K562 (cell line): ENCODE measurements around the gene SAXO1. TPM values are rescaled to one million over a fixed set of nuclear protein-coding genes. Genes with fewer than 3 reads are reported as not detected.

Source experiments
- ATAC-seq: fragments of 200-7000 bp; cut with Tn5 transposase; 3 replicates; pipeline ENCODE4 v1.9.1; 2020; ENCODE audit warnings: moderate library complexity
- BruUV-seq: library from RNA; stranded (reverse); fragments of 400-500 nt; replicated peaks from 2 replicates; lab custom pipeline; 2021; lab: Mats Ljungman, UMichigan
- CTCF ChIA-PET: fragments of 300-600 bp; formaldehyde crosslinking; extraction: SDS; loops from one replicate; lab custom pipeline; 2021; ENCODE audit warnings: low intra/inter-chr PET ratio; lab: Yijun Ruan, JAX
- POLR2A ChIA-PET: fragments of 300-600, 350-650 bp; sonication (Branson Sonifier 250); formaldehyde crosslinking; extraction: SDS; loops from one replicate; lab custom pipeline; 2021; ENCODE audit warnings: antibody characterized with exemption, inconsistent platforms; lab: Yijun Ruan, JAX
- DNase-seq, 4 experiments: peaks; one replicate each; pipeline versions ENCODE4 v3.0.0 to v3.0.0-alpha.2; 2011 to 2018; ENCODE audit warnings: low spot score in 3 of 4, mixed read lengths in 3 of 4; ENCODE audit errors: extremely low read depth in 1 of 4
- FAIRE-seq: peaks from 2 replicates; lab custom pipeline; 2011; peaks lifted over from hg19 to GRCh38; lab: Jason Lieb, UNC
- H2AFZ ChIP-seq: 2 replicates; pipeline ENCODE4 v1.6.0; 2011; ENCODE audit warnings: low read depth, low read length, control low read depth, inconsistent platforms
- H3K27ac ChIP-seq: fragments of 200-600 bp; 3 replicates; pipeline ENCODE4 v1.8.0; 2011; ENCODE audit warnings: low read depth, mild to moderate bottlenecking, control low read depth, inconsistent platforms, low read length, moderate library complexity, mixed read lengths; ENCODE audit errors: extremely low read depth
- H3K27me3 ChIP-seq, 2 experiments: fragments of 300-600 bp in 1 of 2; 2 replicates in 1 of 2; 3 replicates in 1 of 2; pipeline versions ENCODE4 v1.6.0 to v1.8.0; 2011; ENCODE audit warnings: inconsistent platforms in 2 of 2, low read length in 2 of 2, mild to moderate bottlenecking in 1 of 2, mixed read lengths in 1 of 2, moderate library complexity in 1 of 2; ENCODE audit not compliant: control insufficient read depth in 2 of 2, insufficient read depth in 2 of 2
- H3K36me3 ChIP-seq: fragments of 300-600 bp; 3 replicates; pipeline ENCODE4 v1.8.0; 2011; ENCODE audit warnings: mild to moderate bottlenecking, low read length, inconsistent platforms; ENCODE audit not compliant: control insufficient read depth, insufficient read depth
- H3K4me1 ChIP-seq, 2 experiments: fragments of 200-600 bp in 1 of 2; replicated peaks in 1 of 2; 2 replicates in 1 of 2; 3 replicates in 1 of 2; pipeline versions ENCODE4 v1.5.1 to v1.8.0; 2011; ENCODE audit warnings: inconsistent platforms in 2 of 2, low read length in 2 of 2, mild to moderate bottlenecking in 1 of 2, mixed read lengths in 1 of 2, moderate library complexity in 1 of 2; ENCODE audit not compliant: control insufficient read depth in 2 of 2, insufficient read depth in 2 of 2
- H3K4me2 ChIP-seq: 2 replicates; pipeline ENCODE4 v1.6.1; 2011; ENCODE audit warnings: low read length, control low read depth, inconsistent platforms, mixed read lengths; ENCODE audit not compliant: insufficient read depth
- H3K4me3 ChIP-seq: fragments of 200-600 bp; sonication (generic), shearing (Covaris generic); 2 replicates; pipeline ENCODE4 v1.5.1; 2016; ENCODE audit warnings: control low read depth, inconsistent platforms
- H3K79me2 ChIP-seq: fragments of 200-600 bp; 3 replicates; pipeline ENCODE4 v1.8.0; 2011; ENCODE audit warnings: low read length, inconsistent platforms; ENCODE audit not compliant: control insufficient read depth, insufficient read depth
- H3K9ac ChIP-seq, 2 experiments: 2 replicates each; pipeline versions ENCODE4 v1.6.0 to v1.6.1; 2011; ENCODE audit warnings: low read depth in 2 of 2, low read length in 2 of 2, control low read depth in 1 of 2, inconsistent platforms in 1 of 2, mild to moderate bottlenecking in 1 of 2, mixed read lengths in 1 of 2; ENCODE audit not compliant: insufficient read depth in 1 of 2
- H3K9me1 ChIP-seq: one replicate; pipeline ENCODE4 v1.6.0; 2011; ENCODE audit warnings: inconsistent platforms, mild to moderate bottlenecking, low read length, moderate library complexity; ENCODE audit not compliant: control insufficient read depth, insufficient read depth
- H3K9me3 ChIP-seq: replicated peaks from 2 replicates; pipeline ENCODE4 v1.5.1; 2011; ENCODE audit warnings: low read depth, low read length, inconsistent platforms; ENCODE audit not compliant: control insufficient read depth, insufficient read depth
- H4K20me1 ChIP-seq: replicated peaks from 2 replicates; pipeline ENCODE4 v1.6.1; 2011; ENCODE audit warnings: low read length, inconsistent platforms, mixed read lengths; ENCODE audit not compliant: control insufficient read depth, insufficient read depth
- CEBPZ ChIP-seq: fragments of 150-350 bp; IDR thresholded peaks from 2 replicates; pipeline ENCODE4 v1.6.1; 2014; ENCODE audit warnings: low read depth, mild to moderate bottlenecking, low read length, borderline replicate concordance
- MYC ChIP-seq, 2 experiments: fragments of 250-450 bp in 1 of 2; sonication (Bioruptor Pico) in 1 of 2; IDR thresholded peaks; 2 replicates each; pipeline versions ENCODE4 v1.5.1 to v1.6.1; 2012 to 2021; ENCODE audit warnings: low read depth in 2 of 2, borderline replicate concordance in 1 of 2, improper control_type of control experiment in 1 of 2, low read length in 1 of 2, mild to moderate bottlenecking in 1 of 2, moderate library complexity in 1 of 2
- NCOA1 ChIP-seq: fragments of 450-650 bp; IDR thresholded peaks from 2 replicates; pipeline ENCODE4 v1.6.1; 2016; ENCODE audit warnings: low read depth
- TCFL5 ChIP-seq: fragments of 250-450 bp; sonication (Bioruptor Pico); conservative IDR thresholded peaks from 2 replicates; pipeline ENCODE4 v1.6.1; 2021; ENCODE audit warnings: mild to moderate bottlenecking, moderate library complexity, matching md5 sums
- UBTF ChIP-seq, 2 experiments: IDR thresholded peaks; 2 replicates each; pipeline ENCODE4 v1.6.1; 2012; ENCODE audit warnings: improper control_type of control experiment in 2 of 2, low read depth in 2 of 2, low read length in 2 of 2, borderline replicate concordance in 1 of 2
- ZKSCAN3 ChIP-seq: fragments of 250-450 bp; sonication (Bioruptor Pico); IDR thresholded peaks from 2 replicates; pipeline ENCODE4 v1.4.0; 2020
- ZNF324 ChIP-seq: fragments of 250-450 bp; sonication (Bioruptor Pico); IDR thresholded peaks from 2 replicates; pipeline ENCODE4 v1.4.0; 2020; ENCODE audit warnings: mild to moderate bottlenecking
- ZNF512 ChIP-seq: IDR thresholded peaks from 2 replicates; pipeline ENCODE4 v1.6.1; 2016; ENCODE audit warnings: missing genetic modification characterization, missing compliant biosample characterization
- WGBS: fragments of 100-300 bp; shearing (Covaris generic); methylation state at CpG from one replicate; pipeline ENCODE4 v1.1.6; 2016; ENCODE audit warnings: low coverage, mixed read lengths; ENCODE audit not compliant: insufficient coverage; ENCODE audit errors: missing lambda C conversion rate; 5-methylcytosine and 5-hydroxymethylcytosine counted together
- in situ Hi-C: fragments of 300-500 bp; cut with MboI; formaldehyde crosslinking; loops from 4 replicates; pipeline ENCODE4 v1.15.0; 2018; ENCODE audit warnings: inconsistent platforms, mixed read lengths
- intact Hi-C: fragments of 100-400 bp; cut with micrococcal nuclease; formaldehyde crosslinking; loops from 2 replicates; pipeline ENCODE4 v1.14.2; 2022
- polyA plus RNA-seq, 8 experiments: library from polyadenylated mRNA; depleted of rRNA in 4 of 8; stranded (reverse) in 5 of 8; unstranded in 3 of 8; fragments of >200 nt; fragmentation: Nextera tagmentation in 2 of 8; fragmentation: Illumina TruSeq in 1 of 8; extraction: Ambion mirVana in 2 of 8; extraction: Trizol in 1 of 8; gene quantifications; 2 replicates each; pipeline versions ENCODE4 v1.2.1 to v1.2.3, GENCODE V29; 2011 to 2014; ENCODE audit warnings: inconsistent platforms in 1 of 8, missing spikeins in 1 of 8
- total RNA-seq, 7 experiments: library from RNA; depleted of rRNA in 6 of 7; stranded (reverse); fragments of >200 nt in 6 of 7; fragmentation: Illumina TruSeq in 2 of 7; extraction: Trizol in 2 of 7; gene quantifications; 2 replicates each; pipeline versions ENCODE4 v1.2.1 to v1.2.3, GENCODE V29; 2011 to 2021; ENCODE audit warnings: low replicate concordance in 1 of 7

The SAXO1 gene
- total and polyA plus RNA-seq, 9 of the 15 experiments (the other 6 are each of a cell fraction or from before 2014, with no cell fraction given) = 0.04 TPM; not detected in 8

- CTCF ChIA-PET = no interaction called here
- no peaks in the 10 kb centered on the region for H3K9me1 ChIP-seq
- no peaks in the 10 kb centered on the region for H3K9me3 ChIP-seq
- ATAC-seq = no peak
- no peak overlapping the region for H3K4me3 ChIP-seq
- FAIRE-seq = no peak
- no peak overlapping the region for H2AFZ ChIP-seq
- H3K79me2 ChIP-seq = no peaks in the 10 kb centered on the region
- H3K36me3 ChIP-seq = no peaks in the 10 kb centered on the region
- H3K27me3 ChIP-seq = peaks cover 0 to 7% of the 10 kb centered on the region in 2 experiments; a peak in 2 of 5 replicates
- no peaks in the 10 kb centered on the region for H4K20me1 ChIP-seq
- WGBS = 1% methylated on average over 11 of the region's 15 CpGs
- no peak for DNase-seq
- H3K4me1 ChIP-seq = no peaks in the 10 kb centered on the region; a peak in 1 of 5 replicates
- H3K4me2 ChIP-seq = no peak overlapping the region
- no TSS peak for BruUV-seq
- POLR2A ChIA-PET = interaction anchor here (0.6 kb wide), 1 partner anchor 145 kb away, joined by 3 read pairs; no protein-coding TSS in a partner anchor
- intact Hi-C loops (no loop called here), in situ Hi-C loops (no loop called here)
- no peak overlapping the region for H3K9ac ChIP-seq
- H3K27ac ChIP-seq = no peak overlapping the region
- TF ChIP-seq NCOA1 (no peak), ZKSCAN3 (CRISPR knock-in tag) (no peak), MYC (IDR thresholded peaks at IDR 0.05; ENCODE audit: low read depth, low read length) (no peak), MYC (CRISPR knock-in tag; IDR thresholded peaks at IDR 0.05; ENCODE audit: borderline replicate concordance, low read depth) (no peak), UBTF (IDR thresholded peaks at IDR 0.05; ENCODE audit: borderline replicate concordance in 1 of 2, low read depth in 2 of 2, low read length in 2 of 2) (no peak), ZNF324 (CRISPR knock-in tag) (no peak), CEBPZ (no peak), ZNF512 (tag) (no peak), TCFL5 (CRISPR knock-in tag) (no peak)
Measured at GRCh38 chr9:18907927-18908625, 124.9 kb downstream of the SAXO1 start.
